Measurements from ENCODE around the gene SPRR2A.
"Not testable (repeated sequence)": the region's sequence is repeated elsewhere in the genome, so short reads cannot be mapped to it uniquely, and the experiment has no call there.

SPRR2A gene

GRCh38 chr1:153057375-153057774, at the start of gene SPRR2A:
SPRR2A (minus strand) TSS chr1:153057512; CDS start chr1:153056735, 777 bp downstream.
- in situ Hi-C loops (cut with HindIII; ENCODE audit: low sequenced_read_pairs) = no loop called here

- in situ Hi-C loops (cut with HindIII; ENCODE audit: low sequenced_read_pairs) = no loop called here
Measured at GRCh38 chr1:153100245-153100644, 42.9 kb upstream of the SPRR2A start.

GRCh38 chr1:153099461-153100045, 42.2 kb upstream of the SPRR2A start:
- in situ Hi-C loops (cut with HindIII; ENCODE audit: low sequenced_read_pairs) = no loop called here

- in situ Hi-C loops (cut with HindIII; ENCODE audit: low sequenced_read_pairs) = no loop called here
Measured at GRCh38 chr1:153095764-153096163, 38.5 kb upstream of the SPRR2A start.

- in situ Hi-C loops (cut with HindIII; ENCODE audit: low sequenced_read_pairs) = no loop called here
Measured at GRCh38 chr1:153094426-153094825, 37.1 kb upstream of the SPRR2A start, which contains the start of gene SPRR2E. SPRR2E (minus strand) TSS chr1:153094526; CDS start chr1:153093751, 775 bp downstream.

GRCh38 chr1:153087652-153088051, 30.3 kb upstream of the SPRR2A start:
- in situ Hi-C loops (cut with HindIII; ENCODE audit: low sequenced_read_pairs) = no loop called here

- in situ Hi-C loops (cut with HindIII; ENCODE audit: low sequenced_read_pairs) = no loop called here
Measured at GRCh38 chr1:153081736-153082135, 24.4 kb upstream of the SPRR2A start.

GRCh38 chr1:153072806-153073726, 15.8 kb upstream of the SPRR2A start:
- in situ Hi-C loops (cut with HindIII; ENCODE audit: low sequenced_read_pairs) = no loop called here

- in situ Hi-C loops (cut with HindIII; ENCODE audit: low sequenced_read_pairs) = no loop called here
Measured at GRCh38 chr1:153071511-153071910, 14.2 kb upstream of the SPRR2A start, which contains the start of gene SPRR2B. SPRR2B (minus strand) TSS chr1:153071611; CDS start chr1:153070839, 772 bp downstream.

GRCh38 chr1:153070243-153070642, 12.9 kb upstream of the SPRR2A start:
- in situ Hi-C loops (cut with HindIII; ENCODE audit: low sequenced_read_pairs) = no loop called here

GRCh38 chr1:153058826-153059784, 1.8 kb upstream of the SPRR2A start:
- in situ Hi-C loops (cut with HindIII; ENCODE audit: low sequenced_read_pairs) = no loop called here

GRCh38 chr1:153058154-153058553, 842 bp upstream of the SPRR2A start:
- in situ Hi-C loops (cut with HindIII; ENCODE audit: low sequenced_read_pairs) = no loop called here

GRCh38 chr1:153056111-153056510, 1.2 kb downstream of the SPRR2A start:
- in situ Hi-C loops (cut with HindIII; ENCODE audit: low sequenced_read_pairs) = not testable (repeated sequence)

GRCh38 chr1:153049211-153049610, 8.1 kb downstream of the SPRR2A start:
- in situ Hi-C loops (cut with HindIII; ENCODE audit: low sequenced_read_pairs) = no loop called here

GRCh38 chr1:153040950-153041631, 16.2 kb downstream of the SPRR2A start, which contains the start of gene SPRR2D:
SPRR2D (minus strand) TSS chr1:153041120; CDS start chr1:153040346, 774 bp downstream.
- in situ Hi-C loops (cut with HindIII; ENCODE audit: low sequenced_read_pairs) = no loop called here

GRCh38 chr1:153035211-153035610, 22.1 kb downstream of the SPRR2A start:
- in situ Hi-C loops (cut with HindIII; ENCODE audit: low sequenced_read_pairs) = no loop called here

GRCh38 chr1:153032677-153033308, 24.5 kb downstream of the SPRR2A start:
- in situ Hi-C loops (cut with HindIII; ENCODE audit: low sequenced_read_pairs) = no loop called here

GRCh38 chr1:153032073-153032472, 25.2 kb downstream of the SPRR2A start:
- in situ Hi-C loops (cut with HindIII; ENCODE audit: low sequenced_read_pairs) = no loop called here

GRCh38 chr1:153030895-153031294, 26.4 kb downstream of the SPRR2A start, which contains the start of gene SPRR1B:
SPRR1B (plus strand) TSS chr1:153031203; CDS start chr1:153032346, 1,143 bp downstream.
- in situ Hi-C loops (cut with HindIII; ENCODE audit: low sequenced_read_pairs) = no loop called here

Data from endothelial cell of hepatic sinusoid (primary cell).